Smooth muscle cell (in vitro differentiated cells): ENCODE results near the gene ZNF710. TPM values are rescaled to one million over a fixed set of nuclear protein-coding genes. Genes with fewer than 3 reads are reported as not detected.
A peak's percentile ranks its signal among the peaks of the same experiment; 100 is the strongest.

Experiments used
- DNase-seq: peaks from one replicate; lab custom pipeline; 2025; ENCODE audit not compliant: unreplicated experiment; lab: John Stamatoyannopoulos, UW
- H2AFZ ChIP-seq: fragments of 200-600 bp; sonication (generic); 2 replicates; pipeline ENCODE4 v1.6.0; 2016; ENCODE audit warnings: antibody characterized with exemption, low read depth, mild to moderate bottlenecking
- H3F3A ChIP-seq: fragments of 200-600 bp; sonication (generic); 2 replicates; pipeline ENCODE4 v1.6.0; 2017; ENCODE audit warnings: antibody characterized with exemption, low read depth
- H3K27ac ChIP-seq: fragments of 200-600 bp; sonication (generic); 2 replicates; pipeline ENCODE4 v1.5.1; 2016; ENCODE audit warnings: low read depth, mild to moderate bottlenecking
- H3K27me3 ChIP-seq: fragments of 200-600 bp; sonication (generic); 2 replicates; pipeline ENCODE4 v1.6.1; 2016; ENCODE audit warnings: low read depth, mild to moderate bottlenecking
- H3K36me3 ChIP-seq: fragments of 200-600 bp; sonication (generic); 2 replicates; pipeline ENCODE4 v1.5.1; 2016; ENCODE audit warnings: low read depth
- H3K4me1 ChIP-seq: fragments of 200-600 bp; sonication (generic); 2 replicates; pipeline ENCODE4 v1.5.1; 2016; ENCODE audit warnings: low read depth
- H3K4me2 ChIP-seq: fragments of 200-600 bp; sonication (generic); 2 replicates; pipeline ENCODE4 v1.6.0; 2016; ENCODE audit warnings: mild to moderate bottlenecking
- H3K4me3 ChIP-seq: fragments of 200-600 bp; sonication (generic); 2 replicates; pipeline ENCODE4 v1.5.1; 2016; ENCODE audit warnings: mild to moderate bottlenecking
- H3K79me2 ChIP-seq: fragments of 200-600 bp; sonication (generic); 2 replicates; pipeline ENCODE4 v1.6.0; 2016; ENCODE audit warnings: low read depth, mild to moderate bottlenecking
- H3K9ac ChIP-seq: fragments of 200-600 bp; sonication (generic); 2 replicates; pipeline ENCODE4 v1.6.0; 2016; ENCODE audit warnings: low read depth
- H3K9me3 ChIP-seq: fragments of 200-600 bp; sonication (generic); replicated peaks from 2 replicates; pipeline ENCODE4 v1.5.1; 2016; ENCODE audit warnings: low read depth
- H4K20me1 ChIP-seq: fragments of 200-600 bp; sonication (generic); 2 replicates; pipeline ENCODE4 v1.6.0; 2016; ENCODE audit warnings: low read depth
- CTCF ChIP-seq: fragments of 200-600 bp; sonication (generic); IDR thresholded peaks from 2 replicates; pipeline ENCODE4 v1.5.1; 2017; ENCODE audit warnings: borderline replicate concordance, mild to moderate bottlenecking, antibody characterized with exemption; ENCODE audit not compliant: insufficient read depth, poor library complexity, severe bottlenecking
- WGBS: methylation state at CpG from one replicate; pipeline ENCODE4 v1.1.7; 2016; ENCODE audit warnings: low lambda C conversion rate; 5-methylcytosine and 5-hydroxymethylcytosine counted together
- polyA plus RNA-seq: library from polyadenylated mRNA; unstranded; fragments of >200 nt; fragmentation: Nextera tagmentation; extraction: Ambion mirVana; gene quantifications from 2 replicates; pipeline ENCODE4 v1.2.1, GENCODE V29; 2016
- total RNA-seq: library from RNA; depleted of rRNA; stranded (reverse); fragments of >200 nt; gene quantifications from 2 replicates; pipeline ENCODE4 v1.2.3, GENCODE V29; 2014

Gene ZNF710
- total and polyA plus RNA-seq, 2 experiments from 2014 or later, result 8.6 to 10.4 TPM

- Histone ChIP-seq H3K27ac (no peak overlapping the region), H3K79me2 (no peaks in the 10 kb centered on the region), H3K4me3 (no peak overlapping the region), H3K4me2 (no peak overlapping the region), H3K27me3 (peaks cover 6% of the 10 kb centered on the region), H4K20me1 (no peaks in the 10 kb centered on the region), H3K9ac (no peak overlapping the region), H3K9me3 (no peaks in the 10 kb centered on the region), H3F3A (no peaks in the 10 kb centered on the region), H3K4me1 (no peaks in the 10 kb centered on the region), H2AFZ (no peak overlapping the region), H3K36me3 (no peaks in the 10 kb centered on the region)
- WGBS, result 69% methylated on average over 4 of the region's 6 CpGs
- no peak for DNase-seq
- TF ChIP-seq CTCF, result no peak
These were observed 120.0 kb downstream of the ZNF710 start for GRCh38 chr15:90121086-90121485.

- Histone ChIP-seq H3K9ac (no peak overlapping the region), H3K4me3 (no peak overlapping the region), H3K27ac (no peak overlapping the region), H3K9me3 (no peaks in the 10 kb centered on the region), H3F3A (no peaks in the 10 kb centered on the region), H3K79me2 (no peaks in the 10 kb centered on the region), H4K20me1 (no peaks in the 10 kb centered on the region), H2AFZ (no peak overlapping the region), H3K4me2 (no peak overlapping the region), H3K4me1 (peaks cover 9% of the 10 kb centered on the region), H3K36me3 (no peaks in the 10 kb centered on the region), H3K27me3 (peaks cover 5% of the 10 kb centered on the region)
- DNase-seq, result no peak
- no peak for TF ChIP-seq CTCF
These were observed 123.4 kb downstream of the ZNF710 start for GRCh38 chr15:90124507-90124906.

- no peak overlapping the region for H3K27ac ChIP-seq
- no peak overlapping the region for H3K9ac ChIP-seq
- TF ChIP-seq CTCF, result no peak
These were observed 124.9 kb downstream of the ZNF710 start for GRCh38 chr15:90126022-90126421.

GRCh38 chr15:90126596-90127435 is 125.7 kb downstream of the ZNF710 start:
- no peak overlapping the region for H3K4me3 ChIP-seq
- no peak overlapping the region for H3K27ac ChIP-seq
- no peak overlapping the region for H3K9ac ChIP-seq
- peak overlapping the region; percentile 70 for H3K4me2 ChIP-seq
- H3K79me2 ChIP-seq, result no peaks in the 10 kb centered on the region
- DNase-seq, result no peak
- H3K36me3 ChIP-seq, result no peaks in the 10 kb centered on the region
- H3K4me1 ChIP-seq, result peaks cover 9% of the 10 kb centered on the region
- H2AFZ ChIP-seq, result no peak overlapping the region
- no peaks in the 10 kb centered on the region for H3K9me3 ChIP-seq
- H4K20me1 ChIP-seq, result no peaks in the 10 kb centered on the region
- no peaks in the 10 kb centered on the region for H3F3A ChIP-seq
- no peak for TF ChIP-seq CTCF
- WGBS, result 17% methylated on average over 10 of the region's 10 CpGs
- no peaks in the 10 kb centered on the region for H3K27me3 ChIP-seq

More at GRCh38 chr15:90126022-90126421, 124.9 kb downstream of the ZNF710 start:
- H3K27me3 ChIP-seq, result no peaks in the 10 kb centered on the region
- no peak overlapping the region for H3K4me3 ChIP-seq
- 87% methylated on average over 6 of the region's 6 CpGs for WGBS
- no peaks in the 10 kb centered on the region for H3K9me3 ChIP-seq
- peaks cover 9% of the 10 kb centered on the region for H3K4me1 ChIP-seq
- H3K79me2 ChIP-seq, result no peaks in the 10 kb centered on the region
- DNase-seq, result no peak
- H3K36me3 ChIP-seq, result no peaks in the 10 kb centered on the region
- H3K4me2 ChIP-seq, result no peak overlapping the region
- H3F3A ChIP-seq, result no peaks in the 10 kb centered on the region
- H4K20me1 ChIP-seq, result no peaks in the 10 kb centered on the region
- no peak overlapping the region for H2AFZ ChIP-seq
